GM12892 (cell line): ENCODE data around the gene DGKB.

ENCODE experiments used
- POLR2A ChIP-seq: IDR thresholded peaks from 2 replicates; pipeline ENCODE4 v1.6.1; 2011; ENCODE audit warnings: low read depth, low read length, control low read depth
- POLR2AphosphoS5 ChIP-seq: IDR thresholded peaks from 2 replicates; pipeline ENCODE4 v1.6.1; 2011; ENCODE audit warnings: low read depth, low read length, control low read depth

DNA sequence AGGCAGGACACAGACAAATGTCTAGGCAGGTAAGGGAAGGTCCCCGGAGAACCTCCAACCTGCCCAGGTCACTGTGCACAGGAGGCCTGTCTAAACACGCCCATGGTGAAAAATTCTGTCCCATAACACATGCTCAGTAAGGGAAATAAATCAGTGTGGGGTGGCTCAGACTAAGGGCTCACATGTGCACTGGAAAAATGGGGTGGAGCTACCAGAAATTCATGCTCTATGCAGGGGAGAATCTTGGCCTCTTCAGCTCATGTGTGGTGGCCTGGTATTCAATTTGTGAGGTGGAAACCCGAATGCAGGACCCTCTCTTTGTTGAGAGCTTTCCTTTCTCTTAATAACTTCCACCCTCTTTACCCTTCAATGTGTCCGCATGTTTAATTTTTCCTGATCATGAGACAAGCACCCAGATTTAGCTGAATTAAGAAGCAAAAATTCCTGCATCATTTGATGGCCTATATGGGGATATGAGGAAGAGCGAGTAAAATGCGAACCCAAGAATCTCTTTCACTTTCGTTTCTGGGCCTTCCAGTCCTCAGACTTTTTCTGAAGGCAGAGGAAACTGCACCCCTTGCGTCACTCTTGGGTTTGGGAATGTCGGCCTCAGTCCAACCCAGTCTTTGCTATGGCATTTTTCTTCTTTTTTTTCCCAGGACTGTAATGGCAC, 163.2 kb downstream of the DGKB start:
- TF ChIP-seq POLR2A = no peak
- no peak for TF ChIP-seq POLR2AphosphoS5
